Liver (tissue), 9 donors: ENCODE data around the gene COL24A1. TPM values are rescaled to one million over a fixed set of nuclear protein-coding genes. Genes with fewer than 3 reads are reported as not detected.

Source experiments
- DNase-seq: peaks from one replicate; pipeline ENCODE4 v3.0.0-alpha.2; 2017; ENCODE audit warnings: low spot score
- H3K27ac ChIP-seq, 2 donors: one replicate each; pipeline ENCODE4 v1.7.0; 2013; ENCODE audit warnings: inconsistent platforms in 2 of 2, low read length in 2 of 2, control low read depth in 1 of 2, low read depth in 1 of 2, mild to moderate bottlenecking in 1 of 2
- H3K27me3 ChIP-seq, 4 donors: one replicate each; pipeline versions ENCODE4 v1.6.1 to v1.7.0; 2013; ENCODE audit warnings: low read length in 3 of 4, inconsistent platforms in 1 of 4, mild to moderate bottlenecking in 1 of 4, moderate library complexity in 1 of 4; ENCODE audit not compliant: control insufficient read depth in 4 of 4, insufficient read depth in 4 of 4
- H3K36me3 ChIP-seq, 4 donors: one replicate each; pipeline versions ENCODE4 v1.6.1 to v1.7.0; 2013; ENCODE audit warnings: low read length in 3 of 4, mild to moderate bottlenecking in 3 of 4, low read depth in 1 of 4, moderate library complexity in 1 of 4; ENCODE audit not compliant: control insufficient read depth in 4 of 4, insufficient read depth in 3 of 4
- H3K4me1 ChIP-seq, 4 donors: one replicate each; pipeline versions ENCODE4 v1.6.1 to v1.7.0; 2013; ENCODE audit warnings: low read length in 3 of 4, mild to moderate bottlenecking in 3 of 4, moderate library complexity in 1 of 4; ENCODE audit not compliant: control insufficient read depth in 4 of 4, insufficient read depth in 4 of 4
- H3K4me3 ChIP-seq, 3 donors: one replicate each; pipeline versions ENCODE4 v1.6.1 to v1.7.0; 2013; ENCODE audit warnings: low read length in 3 of 3, control low read depth in 1 of 3, low read depth in 1 of 3, mild to moderate bottlenecking in 1 of 3
- H3K9ac ChIP-seq, 2 donors: one replicate each; pipeline ENCODE4 v1.7.0; 2013; ENCODE audit warnings: low read length in 2 of 2, mild to moderate bottlenecking in 2 of 2, moderate library complexity in 2 of 2, control low read depth in 1 of 2, low read depth in 1 of 2
- H3K9me3 ChIP-seq, 4 donors: one replicate each; pipeline versions ENCODE4 v1.6.1 to v1.7.0; 2013; ENCODE audit warnings: low read length in 3 of 4; ENCODE audit not compliant: control insufficient read depth in 4 of 4
- EGR1 ChIP-seq, 2 donors: IDR thresholded peaks; 2 replicates each; pipeline ENCODE4 v1.6.1; 2016 to 2018; ENCODE audit warnings: antibody characterized with exemption in 2 of 2, low read depth in 2 of 2
- FOXA1 ChIP-seq: IDR thresholded peaks from 2 replicates; pipeline ENCODE4 v1.6.1; 2016; ENCODE audit warnings: antibody characterized with exemption
- FOXA2 ChIP-seq: IDR thresholded peaks from 2 replicates; pipeline ENCODE4 v1.6.1; 2016; ENCODE audit warnings: antibody characterized with exemption
- GABPA ChIP-seq, 2 donors: IDR thresholded peaks in 1 of 2; conservative IDR thresholded peaks in 1 of 2; 2 replicates each; pipeline ENCODE4 v1.6.1; 2016; ENCODE audit warnings: antibody characterized with exemption in 2 of 2, mild to moderate bottlenecking in 1 of 2, moderate library complexity in 1 of 2
- HNF4A ChIP-seq, 2 donors: conservative IDR thresholded peaks; 2 replicates each; pipeline ENCODE4 v1.6.1; 2016; ENCODE audit warnings: antibody characterized with exemption in 2 of 2, mild to moderate bottlenecking in 2 of 2
- HNF4G ChIP-seq: IDR thresholded peaks from 2 replicates; pipeline ENCODE4 v1.6.1; 2016; ENCODE audit warnings: antibody characterized with exemption
- JUND ChIP-seq, 2 donors: IDR thresholded peaks; 2 replicates each; pipeline ENCODE4 v1.6.1; 2016; ENCODE audit warnings: antibody characterized with exemption in 2 of 2
- NR2F2 ChIP-seq: IDR thresholded peaks from 2 replicates; pipeline ENCODE4 v1.6.1; 2016; ENCODE audit warnings: antibody characterized with exemption
- RAD21 ChIP-seq, 2 donors: IDR thresholded peaks; 2 replicates each; pipeline ENCODE4 v1.6.1; 2016; ENCODE audit warnings: antibody characterized with exemption in 2 of 2, mild to moderate bottlenecking in 2 of 2
- RXRA ChIP-seq, 2 donors: IDR thresholded peaks; 2 replicates each; pipeline ENCODE4 v1.6.1; 2017 to 2018; ENCODE audit warnings: antibody characterized with exemption in 2 of 2, mild to moderate bottlenecking in 1 of 2
- SP1 ChIP-seq: IDR thresholded peaks from 2 replicates; pipeline ENCODE4 v1.6.1; 2018; ENCODE audit warnings: antibody characterized with exemption, mild to moderate bottlenecking
- TAF1 ChIP-seq: conservative IDR thresholded peaks from 2 replicates; pipeline ENCODE4 v1.6.1; 2016; ENCODE audit warnings: antibody characterized with exemption, mild to moderate bottlenecking
- YY1 ChIP-seq: IDR thresholded peaks from 2 replicates; pipeline ENCODE4 v1.6.1; 2016; ENCODE audit warnings: antibody characterized with exemption, mild to moderate bottlenecking
- WGBS: extraction: QIAGEN DNeasy Blood & Tissue Kit; methylation state at CpG from one replicate; pipeline ENCODE4 v1.1.7; 2013; 5-methylcytosine and 5-hydroxymethylcytosine counted together
- polyA plus RNA-seq, 2 donors: library from polyadenylated mRNA; stranded (reverse) in 1 of 2; unstranded in 1 of 2; fragments of 200-250 nt in 1 of 2; fragments of >200 nt in 1 of 2; fragmentation: Nextera tagmentation in 1 of 2; extraction: Ambion mirVana in 1 of 2; gene quantifications; one replicate each; pipeline versions ENCODE4 v1.2.1 to v1.2.3, GENCODE V29; 2013 to 2015
- total RNA-seq, 2 donors: library from RNA; depleted of rRNA; stranded (reverse); fragments of >200 nt; gene quantifications; one replicate each; pipeline ENCODE4 v1.2.3, GENCODE V29; 2014
- TF ChIP-seq, protein P1 (sequence below): IDR thresholded peaks from 2 replicates; pipeline ENCODE4 v1.6.1; 2016; ENCODE audit warnings: antibody characterized with exemption
- TF ChIP-seq, protein P2 (sequence below): fragments of 150-350 bp; IDR thresholded peaks from 2 replicates; pipeline ENCODE4 v1.5.1; 2017; ENCODE audit warnings: improper control_type of control experiment, low read depth, low read length; ENCODE audit not compliant: missing input control
- TF ChIP-seq, protein P3 (sequence below): IDR thresholded peaks from 2 replicates; pipeline ENCODE4 v1.6.1; 2016; ENCODE audit warnings: antibody characterized with exemption
- TF ChIP-seq, protein P4 (sequence below): IDR thresholded peaks from 2 replicates; pipeline ENCODE4 v1.6.1; 2016; ENCODE audit warnings: antibody characterized with exemption, mild to moderate bottlenecking
- TF ChIP-seq, protein P5 (sequence below): IDR thresholded peaks from 2 replicates; pipeline ENCODE4 v1.6.1; 2016; ENCODE audit warnings: antibody characterized with exemption
- donor health status: healthy.
- donor health status: healthy.
- donor health status: healthy.
- donor health status: healthy.
- donor health status: healthy.

Gene COL24A1
- total and polyA plus RNA-seq, 4 donors: under 0.01 to 0.28 (median 0.01) TPM; not detected in 1

DNA sequence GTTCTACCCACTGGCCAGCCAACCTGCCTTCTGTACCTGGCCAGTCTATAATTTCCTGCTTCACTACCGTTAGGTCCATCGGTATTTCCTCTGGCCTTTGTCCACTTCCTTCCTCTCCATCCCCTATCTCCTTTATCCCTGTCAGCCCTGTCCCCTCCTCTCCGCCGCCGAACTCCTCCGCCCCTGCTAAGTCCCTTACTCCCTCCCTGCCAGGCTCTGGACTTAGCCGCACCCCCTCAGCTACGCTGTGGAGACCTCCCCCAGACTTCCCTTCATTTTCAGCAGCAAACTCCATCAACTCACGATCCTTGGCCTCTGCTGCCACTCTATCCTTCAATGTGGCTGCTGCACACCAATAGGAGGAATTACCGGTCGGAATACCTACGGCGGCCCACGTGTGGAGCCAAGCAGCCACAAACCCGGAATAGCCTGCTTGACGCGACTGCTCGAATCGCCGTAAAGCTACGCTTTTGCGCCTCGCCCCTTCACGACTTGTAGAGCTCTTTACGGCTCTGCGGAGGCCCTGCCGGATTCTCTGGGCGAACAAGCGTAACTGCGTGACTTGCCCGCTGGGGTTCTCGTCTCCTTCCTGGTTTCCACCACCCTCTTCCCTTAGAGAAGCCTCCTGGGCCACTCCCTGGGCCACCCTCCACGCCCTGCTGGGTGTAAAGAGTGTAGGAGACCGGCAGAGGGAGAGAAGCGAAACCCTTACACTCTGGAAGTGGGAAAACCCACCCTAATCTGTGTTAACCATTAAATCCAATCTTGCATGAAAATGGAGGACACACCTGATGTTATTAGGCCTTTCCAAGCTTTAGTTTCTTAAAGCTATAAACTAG lies 448.4 kb downstream of the COL24A1 start, which contains the start of gene ZNHIT6:
Gene ZNHIT6, minus strand, starts transcription at position 444 of the 839 bp plus-strand sequence. Its CDS starts 149 bp downstream, at position 295.
- peak; percentile 74 for DNase-seq
- Histone ChIP-seq H3K9me3 (no peaks in the 10 kb centered on the region), H3K36me3 (peaks cover 0 to 3% (median 0%) of the 10 kb centered on the region in 4 donors), H3K4me3 (peak within 1 kb of the TSS; percentile 78 to 85 (median 79)), H3K27me3 (no peaks in the 10 kb centered on the region), H3K27ac (peak within 1 kb of the TSS; percentile 69 to 79), H3K9ac (peak within 1 kb of the TSS; percentile 38 to 91), H3K4me1 (peaks cover 3 to 17% (median 10%) of the 10 kb centered on the region in 4 donors)
- TF ChIP-seq NR2F2 (no peak), HNF4G (no peak), FOXA1 (no peak), RXRA (IDR thresholded peaks at IDR 0.05) (peak; percentile 44 to 48), RAD21 (IDR thresholded peaks at IDR 0.05) (peak in 1 of 2 donors; percentile 40), GABPA (IDR thresholded peaks at IDR 0.05 in 1 of 2, conservative IDR thresholded peaks at IDR 0.05 in 1 of 2) (peak in 1 of 2 donors; percentile 79), TAF1 (peak; percentile 89), EGR1 (IDR thresholded peaks at IDR 0.05; ENCODE audit: low read depth in 2 of 2) (peak in 1 of 2 donors; percentile 78), HNF4A (conservative IDR thresholded peaks at IDR 0.05) (peak in 1 of 2 donors; percentile 26), JUND (IDR thresholded peaks at IDR 0.05) (no peak), SP1 (peak; percentile 47), FOXA2 (no peak), YY1 (peak; percentile 95)
- TF ChIP-seq, protein P1, sequence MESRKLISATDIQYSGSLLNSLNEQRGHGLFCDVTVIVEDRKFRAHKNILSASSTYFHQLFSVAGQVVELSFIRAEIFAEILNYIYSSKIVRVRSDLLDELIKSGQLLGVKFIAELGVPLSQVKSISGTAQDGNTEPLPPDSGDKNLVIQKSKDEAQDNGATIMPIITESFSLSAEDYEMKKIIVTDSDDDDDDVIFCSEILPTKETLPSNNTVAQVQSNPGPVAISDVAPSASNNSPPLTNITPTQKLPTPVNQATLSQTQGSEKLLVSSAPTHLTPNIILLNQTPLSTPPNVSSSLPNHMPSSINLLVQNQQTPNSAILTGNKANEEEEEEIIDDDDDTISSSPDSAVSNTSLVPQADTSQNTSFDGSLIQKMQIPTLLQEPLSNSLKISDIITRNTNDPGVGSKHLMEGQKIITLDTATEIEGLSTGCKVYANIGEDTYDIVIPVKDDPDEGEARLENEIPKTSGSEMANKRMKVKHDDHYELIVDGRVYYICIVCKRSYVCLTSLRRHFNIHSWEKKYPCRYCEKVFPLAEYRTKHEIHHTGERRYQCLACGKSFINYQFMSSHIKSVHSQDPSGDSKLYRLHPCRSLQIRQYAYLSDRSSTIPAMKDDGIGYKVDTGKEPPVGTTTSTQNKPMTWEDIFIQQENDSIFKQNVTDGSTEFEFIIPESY: peak; percentile 93
- TF ChIP-seq, protein P2, sequence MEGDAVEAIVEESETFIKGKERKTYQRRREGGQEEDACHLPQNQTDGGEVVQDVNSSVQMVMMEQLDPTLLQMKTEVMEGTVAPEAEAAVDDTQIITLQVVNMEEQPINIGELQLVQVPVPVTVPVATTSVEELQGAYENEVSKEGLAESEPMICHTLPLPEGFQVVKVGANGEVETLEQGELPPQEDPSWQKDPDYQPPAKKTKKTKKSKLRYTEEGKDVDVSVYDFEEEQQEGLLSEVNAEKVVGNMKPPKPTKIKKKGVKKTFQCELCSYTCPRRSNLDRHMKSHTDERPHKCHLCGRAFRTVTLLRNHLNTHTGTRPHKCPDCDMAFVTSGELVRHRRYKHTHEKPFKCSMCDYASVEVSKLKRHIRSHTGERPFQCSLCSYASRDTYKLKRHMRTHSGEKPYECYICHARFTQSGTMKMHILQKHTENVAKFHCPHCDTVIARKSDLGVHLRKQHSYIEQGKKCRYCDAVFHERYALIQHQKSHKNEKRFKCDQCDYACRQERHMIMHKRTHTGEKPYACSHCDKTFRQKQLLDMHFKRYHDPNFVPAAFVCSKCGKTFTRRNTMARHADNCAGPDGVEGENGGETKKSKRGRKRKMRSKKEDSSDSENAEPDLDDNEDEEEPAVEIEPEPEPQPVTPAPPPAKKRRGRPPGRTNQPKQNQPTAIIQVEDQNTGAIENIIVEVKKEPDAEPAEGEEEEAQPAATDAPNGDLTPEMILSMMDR: peak; percentile 31
- TF ChIP-seq, protein P3, sequence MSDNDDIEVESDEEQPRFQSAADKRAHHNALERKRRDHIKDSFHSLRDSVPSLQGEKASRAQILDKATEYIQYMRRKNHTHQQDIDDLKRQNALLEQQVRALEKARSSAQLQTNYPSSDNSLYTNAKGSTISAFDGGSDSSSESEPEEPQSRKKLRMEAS: peak; percentile 97
- TF ChIP-seq, protein P4, sequence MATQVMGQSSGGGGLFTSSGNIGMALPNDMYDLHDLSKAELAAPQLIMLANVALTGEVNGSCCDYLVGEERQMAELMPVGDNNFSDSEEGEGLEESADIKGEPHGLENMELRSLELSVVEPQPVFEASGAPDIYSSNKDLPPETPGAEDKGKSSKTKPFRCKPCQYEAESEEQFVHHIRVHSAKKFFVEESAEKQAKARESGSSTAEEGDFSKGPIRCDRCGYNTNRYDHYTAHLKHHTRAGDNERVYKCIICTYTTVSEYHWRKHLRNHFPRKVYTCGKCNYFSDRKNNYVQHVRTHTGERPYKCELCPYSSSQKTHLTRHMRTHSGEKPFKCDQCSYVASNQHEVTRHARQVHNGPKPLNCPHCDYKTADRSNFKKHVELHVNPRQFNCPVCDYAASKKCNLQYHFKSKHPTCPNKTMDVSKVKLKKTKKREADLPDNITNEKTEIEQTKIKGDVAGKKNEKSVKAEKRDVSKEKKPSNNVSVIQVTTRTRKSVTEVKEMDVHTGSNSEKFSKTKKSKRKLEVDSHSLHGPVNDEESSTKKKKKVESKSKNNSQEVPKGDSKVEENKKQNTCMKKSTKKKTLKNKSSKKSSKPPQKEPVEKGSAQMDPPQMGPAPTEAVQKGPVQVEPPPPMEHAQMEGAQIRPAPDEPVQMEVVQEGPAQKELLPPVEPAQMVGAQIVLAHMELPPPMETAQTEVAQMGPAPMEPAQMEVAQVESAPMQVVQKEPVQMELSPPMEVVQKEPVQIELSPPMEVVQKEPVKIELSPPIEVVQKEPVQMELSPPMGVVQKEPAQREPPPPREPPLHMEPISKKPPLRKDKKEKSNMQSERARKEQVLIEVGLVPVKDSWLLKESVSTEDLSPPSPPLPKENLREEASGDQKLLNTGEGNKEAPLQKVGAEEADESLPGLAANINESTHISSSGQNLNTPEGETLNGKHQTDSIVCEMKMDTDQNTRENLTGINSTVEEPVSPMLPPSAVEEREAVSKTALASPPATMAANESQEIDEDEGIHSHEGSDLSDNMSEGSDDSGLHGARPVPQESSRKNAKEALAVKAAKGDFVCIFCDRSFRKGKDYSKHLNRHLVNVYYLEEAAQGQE: peak; percentile 35
- TF ChIP-seq, protein P5, sequence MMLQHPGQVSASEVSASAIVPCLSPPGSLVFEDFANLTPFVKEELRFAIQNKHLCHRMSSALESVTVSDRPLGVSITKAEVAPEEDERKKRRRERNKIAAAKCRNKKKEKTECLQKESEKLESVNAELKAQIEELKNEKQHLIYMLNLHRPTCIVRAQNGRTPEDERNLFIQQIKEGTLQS: no peak
- 2% methylated on average over 35 of the region's 35 CpGs for WGBS
